Vagina (tissue), 2 donors: ENCODE results near the gene PDYN. TPM values are rescaled to one million over a fixed set of nuclear protein-coding genes. Genes with fewer than 3 reads are reported as not detected.

Source experiments
- DNase-seq, 2 donors: peaks; one replicate each; pipeline ENCODE4 v3.0.0-alpha.2; 2017; ENCODE audit errors: extremely low spot score in 2 of 2
- H3K27ac ChIP-seq: fragments of 200-600 bp; sonication (generic); one replicate; pipeline ENCODE4 v1.5.1; 2019
- H3K27me3 ChIP-seq: fragments of 200-600 bp; sonication (generic); one replicate; pipeline ENCODE4 v1.5.1; 2019
- H3K36me3 ChIP-seq, 2 donors: fragments of 200-600 bp; sonication (generic); one replicate each; pipeline ENCODE4 v1.5.1; 2017 to 2019
- H3K4me1 ChIP-seq: fragments of 200-600 bp; sonication (generic); one replicate; pipeline ENCODE4 v1.5.1; 2019
- H3K4me3 ChIP-seq, 2 donors: fragments of 200-600 bp; sonication (generic); 1 replicate in 1 of 2; 2 replicates in 1 of 2; pipeline ENCODE4 v1.5.1; 2016 to 2019
- H3K9me3 ChIP-seq: fragments of 200-600 bp; sonication (generic); one replicate; pipeline ENCODE4 v1.5.1; 2019
- POLR2A ChIP-seq, 2 donors: fragments of 450-650 bp; IDR thresholded peaks; one replicate each; pipeline ENCODE4 v1.6.1; 2017; ENCODE audit warnings: antibody characterized with exemption in 2 of 2, mild to moderate bottlenecking in 2 of 2, moderate library complexity in 2 of 2
- POLR2AphosphoS5 ChIP-seq, 2 donors: sonication (generic); formaldehyde crosslinking; IDR thresholded peaks; one replicate each; pipeline ENCODE4 v1.9.0; 2017; ENCODE audit warnings: antibody characterized with exemption in 2 of 2, mild to moderate bottlenecking in 2 of 2, low read depth in 1 of 2; ENCODE audit not compliant: insufficient read depth in 1 of 2
- intact Hi-C: fragments of 100-400 bp; cut with DNase I; formaldehyde crosslinking; loops from one replicate; pipeline ENCODE4 v1.15.1; 2023
- total RNA-seq: library from RNA; depleted of rRNA; stranded (reverse); fragments of >200 nt; gene quantifications from one replicate; pipeline ENCODE4 v1.2.3, GENCODE V29; 2016
- TF ChIP-seq, protein P1 (sequence below), 3 experiments: fragments of 450-650 bp in 2 of 3; fragments of 200-600 bp in 1 of 3; sonication (generic) in 1 of 3; IDR thresholded peaks; one replicate each; pipeline ENCODE4 v1.5.1; 2017 to 2019; ENCODE audit warnings: antibody characterized with exemption in 3 of 3, mild to moderate bottlenecking in 2 of 3, moderate library complexity in 2 of 3

PDYN gene
- total RNA-seq, 1 donor from 2014 or later: not detected

GRCh38 chr20:1945134-1945618 is 48.7 kb downstream of the PDYN start:
- H3K27me3 ChIP-seq: no peaks in the 10 kb centered on the region
- intact Hi-C loops: no loop called here
- TF ChIP-seq POLR2AphosphoS5 (IDR thresholded peaks at IDR 0.05; ENCODE audit: insufficient read depth in 1 of 2, low read depth in 1 of 2): peak; percentile 43 to 60
- no peak for TF ChIP-seq POLR2A (IDR thresholded peaks at IDR 0.05)
- peaks cover 49% of the 10 kb centered on the region for H3K4me1 ChIP-seq
- no peaks in the 10 kb centered on the region for H3K36me3 ChIP-seq
- H3K27ac ChIP-seq: peak overlapping the region; percentile 40
- DNase-seq: no peak
- no peaks in the 10 kb centered on the region for H3K9me3 ChIP-seq
- H3K4me3 ChIP-seq: no peak overlapping the region

DNA sequence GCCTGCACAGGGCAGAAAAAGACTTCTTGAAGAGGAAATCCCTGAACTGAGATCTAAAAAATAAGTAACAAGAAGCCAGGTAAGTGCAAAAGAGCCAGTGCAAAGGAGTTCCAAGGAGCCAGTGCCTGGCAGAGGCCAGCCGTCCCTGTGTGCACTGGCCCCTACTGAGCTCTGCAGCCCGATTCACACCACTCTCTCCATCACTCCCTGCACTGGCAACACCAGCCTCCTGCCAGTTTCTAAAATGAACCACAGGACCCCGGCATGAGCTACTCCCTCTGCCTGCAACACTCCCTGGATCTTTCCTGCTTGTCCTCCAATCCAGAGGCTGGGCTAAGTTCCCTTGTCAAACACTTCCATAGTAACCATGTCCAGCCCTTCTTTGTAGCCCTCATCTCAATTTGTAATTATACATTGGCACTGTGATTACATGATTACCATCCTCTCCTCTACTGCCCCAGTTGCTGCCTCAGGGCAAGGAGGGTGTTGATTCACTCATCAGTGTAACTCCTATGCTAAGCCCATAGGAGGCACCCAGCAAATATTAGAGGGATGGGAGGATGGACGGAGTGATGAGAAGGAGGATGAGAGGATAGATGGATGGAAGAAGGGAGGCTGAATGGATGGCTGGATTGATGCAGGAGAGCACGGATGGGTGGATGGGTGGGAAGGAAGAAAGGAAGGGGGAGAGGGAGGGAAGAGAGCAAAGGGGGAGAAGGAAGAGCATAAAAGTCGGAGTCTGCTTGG is 49.3 kb downstream of the PDYN start:
- Histone ChIP-seq H3K9me3 (no peaks in the 10 kb centered on the region), H3K4me3 (no peak overlapping the region), H3K36me3 (no peaks in the 10 kb centered on the region), H3K27me3 (no peaks in the 10 kb centered on the region), H3K27ac (peak overlapping the region; percentile 40), H3K4me1 (peaks cover 45% of the 10 kb centered on the region)
- intact Hi-C loops: no loop called here
- TF ChIP-seq POLR2AphosphoS5 (IDR thresholded peaks at IDR 0.05; ENCODE audit: insufficient read depth in 1 of 2, low read depth in 1 of 2) (no peak), POLR2A (IDR thresholded peaks at IDR 0.05) (no peak)
- TF ChIP-seq, protein P1, sequence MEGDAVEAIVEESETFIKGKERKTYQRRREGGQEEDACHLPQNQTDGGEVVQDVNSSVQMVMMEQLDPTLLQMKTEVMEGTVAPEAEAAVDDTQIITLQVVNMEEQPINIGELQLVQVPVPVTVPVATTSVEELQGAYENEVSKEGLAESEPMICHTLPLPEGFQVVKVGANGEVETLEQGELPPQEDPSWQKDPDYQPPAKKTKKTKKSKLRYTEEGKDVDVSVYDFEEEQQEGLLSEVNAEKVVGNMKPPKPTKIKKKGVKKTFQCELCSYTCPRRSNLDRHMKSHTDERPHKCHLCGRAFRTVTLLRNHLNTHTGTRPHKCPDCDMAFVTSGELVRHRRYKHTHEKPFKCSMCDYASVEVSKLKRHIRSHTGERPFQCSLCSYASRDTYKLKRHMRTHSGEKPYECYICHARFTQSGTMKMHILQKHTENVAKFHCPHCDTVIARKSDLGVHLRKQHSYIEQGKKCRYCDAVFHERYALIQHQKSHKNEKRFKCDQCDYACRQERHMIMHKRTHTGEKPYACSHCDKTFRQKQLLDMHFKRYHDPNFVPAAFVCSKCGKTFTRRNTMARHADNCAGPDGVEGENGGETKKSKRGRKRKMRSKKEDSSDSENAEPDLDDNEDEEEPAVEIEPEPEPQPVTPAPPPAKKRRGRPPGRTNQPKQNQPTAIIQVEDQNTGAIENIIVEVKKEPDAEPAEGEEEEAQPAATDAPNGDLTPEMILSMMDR (IDR thresholded peaks at IDR 0.05): no peak
- no peak for DNase-seq

DNA sequence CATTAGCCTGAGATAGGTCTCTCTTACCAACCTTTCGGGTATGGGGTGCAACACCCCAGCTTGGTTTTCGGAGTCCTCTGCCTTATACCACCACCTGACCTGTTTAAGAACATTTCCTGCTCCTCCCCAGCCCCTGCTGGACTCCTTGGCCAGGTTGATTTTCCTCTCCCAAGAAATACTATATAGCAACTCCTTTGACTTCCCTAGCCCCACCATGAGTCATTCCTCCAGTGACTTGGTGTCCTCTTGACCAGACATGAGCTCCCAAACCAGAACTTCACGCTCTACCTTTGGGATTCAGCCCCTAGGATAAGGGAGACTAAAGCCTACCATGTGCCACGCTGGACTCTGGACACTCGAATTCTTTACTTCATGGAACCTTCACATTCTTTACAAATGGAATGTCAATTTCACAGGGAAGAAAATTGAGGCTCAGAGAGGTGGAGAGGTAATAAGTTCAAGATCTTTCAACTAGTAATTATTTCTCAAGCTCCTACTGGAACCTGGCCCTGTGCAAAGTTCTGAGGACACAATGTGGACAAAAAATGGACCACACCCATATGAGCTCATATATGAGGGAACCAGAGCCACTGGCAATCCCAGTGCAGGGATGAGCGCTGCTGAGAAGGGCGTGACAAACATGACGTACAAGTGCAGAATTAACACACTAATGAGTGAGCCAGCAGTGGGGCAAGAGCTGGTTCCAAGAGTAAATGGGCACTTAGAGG is 50.4 kb downstream of the PDYN start:
- H3K4me3 ChIP-seq: no peak overlapping the region
- H3K36me3 ChIP-seq: peaks cover 0 to 4% of the 10 kb centered on the region in 2 donors
- H3K27me3 ChIP-seq: no peaks in the 10 kb centered on the region
- no peaks in the 10 kb centered on the region for H3K9me3 ChIP-seq
- TF ChIP-seq, protein P1 (IDR thresholded peaks at IDR 0.05): no peak
- TF ChIP-seq POLR2AphosphoS5 (IDR thresholded peaks at IDR 0.05; ENCODE audit: insufficient read depth in 1 of 2, low read depth in 1 of 2): peak in 1 of 2 donors; percentile 78
- H3K4me1 ChIP-seq: peaks cover 37% of the 10 kb centered on the region
- H3K27ac ChIP-seq: peak overlapping the region; percentile 43
- intact Hi-C loops: no loop called here
- DNase-seq: no peak

GRCh38 chr20:1942486-1943274 is 51.2 kb downstream of the PDYN start:
- peaks cover 37% of the 10 kb centered on the region for H3K4me1 ChIP-seq
- H3K36me3 ChIP-seq: peaks cover 0 to 7% of the 10 kb centered on the region in 2 donors
- peak overlapping the region; percentile 43 for H3K27ac ChIP-seq
- no peak overlapping the region for H3K4me3 ChIP-seq
- TF ChIP-seq POLR2AphosphoS5 (IDR thresholded peaks at IDR 0.05; ENCODE audit: insufficient read depth in 1 of 2, low read depth in 1 of 2): no peak
- TF ChIP-seq, protein P1 (IDR thresholded peaks at IDR 0.05): no peak
- no peak for TF ChIP-seq POLR2A (IDR thresholded peaks at IDR 0.05)
- no peaks in the 10 kb centered on the region for H3K9me3 ChIP-seq
- intact Hi-C loops: no loop called here
- no peaks in the 10 kb centered on the region for H3K27me3 ChIP-seq
- no peak for DNase-seq

- no peak for DNase-seq
- intact Hi-C loops: no loop called here
- peaks cover 0 to 12% of the 10 kb centered on the region in 2 donors for H3K36me3 ChIP-seq
- H3K4me3 ChIP-seq: no peak overlapping the region
- TF ChIP-seq, protein P1 (IDR thresholded peaks at IDR 0.05): no peak
- TF ChIP-seq POLR2AphosphoS5 (IDR thresholded peaks at IDR 0.05; ENCODE audit: insufficient read depth in 1 of 2, low read depth in 1 of 2) (no peak), POLR2A (IDR thresholded peaks at IDR 0.05) (no peak)
- H3K27me3 ChIP-seq: no peaks in the 10 kb centered on the region
- H3K27ac ChIP-seq: no peak overlapping the region
- no peaks in the 10 kb centered on the region for H3K9me3 ChIP-seq
- H3K4me1 ChIP-seq: peaks cover 31% of the 10 kb centered on the region
These were observed 51.8 kb downstream of the PDYN start for GRCh38 chr20:1942061-1942460.
